Activated naive CD4-positive, alpha-beta T cell treated with anti-CD3 and anti-CD28 coated beads, Interleukin-2, amount 10 ng/mL, durations not matched to agents 7 days and 5 days (primary cell): ENCODE measurements around the gene MIPOL1.
"Not testable (repeated sequence)": the region's sequence is repeated elsewhere in the genome, so short reads cannot be mapped to it uniquely, and the experiment has no call there.

ENCODE experiments used
- CTCF ChIA-PET: fragments of 350-600 bp; sonication (Branson Sonifier 250); formaldehyde crosslinking; loops from one replicate; lab custom pipeline; 2021; ENCODE audit warnings: antibody characterized with exemption; lab: Charles Lee
- DNase-seq: peaks from one replicate; pipeline ENCODE4 v3.0.0-alpha.2; 2020
- H3K27ac Mint-ChIP-seq: one replicate; pipeline ENCODE4 v1.8.0; 2021; ENCODE audit warnings: mild to moderate bottlenecking, moderate library complexity, mixed read lengths
- H3K27me3 Mint-ChIP-seq: one replicate; pipeline ENCODE4 v1.8.0; 2021; ENCODE audit warnings: mild to moderate bottlenecking, mixed read lengths
- H3K36me3 Mint-ChIP-seq: one replicate; pipeline ENCODE4 v1.8.0; 2021; ENCODE audit warnings: mixed read lengths
- H3K4me1 Mint-ChIP-seq: one replicate; pipeline ENCODE4 v1.8.0; 2021; ENCODE audit warnings: mixed read lengths
- H3K4me3 Mint-ChIP-seq: one replicate; pipeline ENCODE4 v1.8.0; 2021; ENCODE audit warnings: mild to moderate bottlenecking, moderate library complexity, mixed read lengths
- H3K9me3 Mint-ChIP-seq: one replicate; pipeline ENCODE4 v1.8.0; 2021; ENCODE audit warnings: mixed read lengths

Gene MIPOL1

GRCh38 chr14:37428954-37429353 lies 231.2 kb downstream of the MIPOL1 start:
- Mint-ChIP-seq H3K9me3 (peaks cover 6% of the 10 kb centered on the region), H3K4me1 (no peaks in the 10 kb centered on the region), H3K36me3 (no peaks in the 10 kb centered on the region), H3K27me3 (no peaks in the 10 kb centered on the region), H3K4me3 (no peak overlapping the region), H3K27ac (no peak overlapping the region)
- DNase-seq = no peak
- CTCF ChIA-PET = no interaction called here

GRCh38 chr14:37429618-37430017 lies 231.9 kb downstream of the MIPOL1 start:
- H3K9me3 Mint-ChIP-seq = peaks cover 8% of the 10 kb centered on the region
- CTCF ChIA-PET = no interaction called here
- H3K27me3 Mint-ChIP-seq = no peaks in the 10 kb centered on the region
- H3K36me3 Mint-ChIP-seq = no peaks in the 10 kb centered on the region
- H3K4me3 Mint-ChIP-seq = no peak overlapping the region
- no peak overlapping the region for H3K27ac Mint-ChIP-seq
- no peaks in the 10 kb centered on the region for H3K4me1 Mint-ChIP-seq
- DNase-seq = no peak

DNA sequence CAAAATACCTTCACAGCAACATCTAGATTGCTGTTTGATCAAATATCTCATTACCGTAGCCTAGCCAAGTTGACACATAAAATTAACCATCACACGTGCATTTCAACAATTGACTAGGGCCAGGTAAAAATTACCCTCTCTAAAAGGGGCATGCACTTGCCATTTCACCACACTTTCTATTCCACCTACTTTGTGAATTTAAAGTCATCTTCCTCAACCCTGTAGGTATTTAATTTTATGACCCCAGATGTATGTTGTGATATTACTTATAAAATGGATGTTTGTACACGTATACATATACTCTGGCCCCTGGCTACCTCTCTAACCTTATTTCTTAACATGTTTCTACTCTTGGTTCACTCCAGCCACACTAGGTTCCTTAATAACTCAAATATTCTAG lies 237.1 kb downstream of the MIPOL1 start:
- H3K27ac Mint-ChIP-seq = no peak overlapping the region
- DNase-seq = no peak
- no peaks in the 10 kb centered on the region for H3K4me1 Mint-ChIP-seq
- H3K36me3 Mint-ChIP-seq = no peaks in the 10 kb centered on the region
- CTCF ChIA-PET = no interaction called here
- H3K27me3 Mint-ChIP-seq = no peaks in the 10 kb centered on the region
- H3K9me3 Mint-ChIP-seq = peaks cover 12% of the 10 kb centered on the region
- no peak overlapping the region for H3K4me3 Mint-ChIP-seq

DNA sequence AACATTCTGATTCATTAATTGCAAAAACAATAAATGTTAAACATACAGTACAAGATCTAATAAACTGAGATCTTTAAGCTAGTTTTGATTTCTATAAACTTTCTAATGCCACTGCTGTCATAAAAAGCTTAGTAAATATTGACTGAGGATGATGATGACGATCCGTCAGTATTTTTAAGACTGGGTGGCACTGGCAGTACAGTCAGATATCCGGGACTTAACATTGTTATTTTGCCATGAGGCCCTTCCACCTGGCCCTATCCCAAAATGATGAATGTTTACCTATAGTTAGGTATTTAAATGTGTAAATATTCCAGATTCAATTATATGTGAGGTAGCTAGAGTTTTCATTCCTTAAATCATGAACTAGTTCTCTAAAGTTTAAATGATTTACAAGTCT lies 238.8 kb downstream of the MIPOL1 start:
- Mint-ChIP-seq H3K9me3 (peaks cover 14% of the 10 kb centered on the region), H3K27me3 (no peaks in the 10 kb centered on the region), H3K36me3 (no peaks in the 10 kb centered on the region), H3K27ac (no peak overlapping the region), H3K4me3 (no peak overlapping the region), H3K4me1 (no peaks in the 10 kb centered on the region)
- CTCF ChIA-PET = no interaction called here
- DNase-seq = no peak

- H3K36me3 Mint-ChIP-seq = no peaks in the 10 kb centered on the region
- H3K27ac Mint-ChIP-seq = no peak overlapping the region
- peaks cover 11% of the 10 kb centered on the region for H3K9me3 Mint-ChIP-seq
- H3K4me1 Mint-ChIP-seq = no peaks in the 10 kb centered on the region
- no peaks in the 10 kb centered on the region for H3K27me3 Mint-ChIP-seq
- no peak for DNase-seq
- CTCF ChIA-PET = no interaction called here
- H3K4me3 Mint-ChIP-seq = no peak overlapping the region
Observed at GRCh38 chr14:37437490-37437889, 239.8 kb downstream of the MIPOL1 start.

GRCh38 chr14:37438444-37438843 lies 240.7 kb downstream of the MIPOL1 start:
- Mint-ChIP-seq H3K9me3 (peaks cover 11% of the 10 kb centered on the region), H3K27me3 (no peaks in the 10 kb centered on the region), H3K4me1 (no peaks in the 10 kb centered on the region), H3K27ac (no peak overlapping the region), H3K36me3 (no peaks in the 10 kb centered on the region), H3K4me3 (no peak overlapping the region)
- CTCF ChIA-PET = no interaction called here
- no peak for DNase-seq

- Mint-ChIP-seq H3K4me3 (no peak overlapping the region), H3K27ac (no peak overlapping the region), H3K36me3 (no peaks in the 10 kb centered on the region), H3K9me3 (peaks cover 2% of the 10 kb centered on the region), H3K4me1 (no peaks in the 10 kb centered on the region), H3K27me3 (no peaks in the 10 kb centered on the region)
- CTCF ChIA-PET = no interaction called here
- no peak for DNase-seq
Observed at GRCh38 chr14:37443461-37443860, 245.7 kb downstream of the MIPOL1 start.

DNA sequence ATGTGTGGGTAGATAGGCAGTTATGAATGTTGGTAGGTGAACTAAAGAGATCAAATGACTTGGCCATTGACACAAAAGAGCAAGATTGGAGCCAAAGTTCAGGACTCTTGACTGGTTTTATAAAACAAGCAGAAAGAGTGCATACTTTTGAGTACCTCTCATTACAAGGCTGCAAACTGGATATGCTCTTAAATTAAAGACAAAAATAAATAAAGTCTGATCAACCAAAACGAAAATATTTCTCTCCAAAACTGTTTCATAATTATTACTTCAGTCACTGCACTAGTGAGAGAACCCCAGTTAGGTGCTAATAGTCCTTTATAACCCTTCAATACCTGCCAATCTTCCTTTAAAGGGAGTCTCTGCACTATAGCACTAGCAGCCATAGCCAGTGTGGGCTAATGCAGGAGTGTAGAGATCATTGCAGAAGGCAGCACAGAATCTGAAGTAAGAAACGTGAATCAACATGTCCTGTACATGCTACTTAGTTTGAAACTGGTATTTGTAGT lies 250.2 kb downstream of the MIPOL1 start:
- Mint-ChIP-seq H3K27me3 (no peaks in the 10 kb centered on the region), H3K27ac (no peak overlapping the region), H3K9me3 (peaks cover 1% of the 10 kb centered on the region), H3K4me1 (no peaks in the 10 kb centered on the region), H3K36me3 (no peaks in the 10 kb centered on the region), H3K4me3 (no peak overlapping the region)
- CTCF ChIA-PET = no interaction called here
- no peak for DNase-seq

DNA sequence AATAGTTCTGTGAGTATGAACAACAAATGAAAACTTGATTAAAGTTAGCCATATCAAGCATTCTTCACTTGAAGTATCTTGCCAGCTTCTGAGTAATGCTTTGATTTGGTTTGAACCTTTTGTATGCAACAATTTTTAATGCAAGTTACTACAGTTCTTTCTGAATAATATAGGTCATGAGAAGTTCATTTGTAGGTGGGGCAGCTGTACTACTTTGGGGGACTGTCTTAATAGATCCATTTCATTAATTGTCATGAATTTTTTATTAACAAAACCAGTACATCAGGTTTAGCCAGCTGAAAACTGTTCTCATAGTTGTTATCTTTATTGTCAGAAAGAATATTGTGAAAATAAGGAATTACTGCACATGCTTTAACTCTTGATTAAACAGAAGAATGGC lies 254.6 kb downstream of the MIPOL1 start:
- Mint-ChIP-seq H3K4me1 (no peaks in the 10 kb centered on the region), H3K4me3 (no peak overlapping the region), H3K27me3 (no peaks in the 10 kb centered on the region), H3K36me3 (no peaks in the 10 kb centered on the region), H3K9me3 (peaks cover 1% of the 10 kb centered on the region), H3K27ac (no peak overlapping the region)
- CTCF ChIA-PET = no interaction called here
- DNase-seq = no peak

DNA sequence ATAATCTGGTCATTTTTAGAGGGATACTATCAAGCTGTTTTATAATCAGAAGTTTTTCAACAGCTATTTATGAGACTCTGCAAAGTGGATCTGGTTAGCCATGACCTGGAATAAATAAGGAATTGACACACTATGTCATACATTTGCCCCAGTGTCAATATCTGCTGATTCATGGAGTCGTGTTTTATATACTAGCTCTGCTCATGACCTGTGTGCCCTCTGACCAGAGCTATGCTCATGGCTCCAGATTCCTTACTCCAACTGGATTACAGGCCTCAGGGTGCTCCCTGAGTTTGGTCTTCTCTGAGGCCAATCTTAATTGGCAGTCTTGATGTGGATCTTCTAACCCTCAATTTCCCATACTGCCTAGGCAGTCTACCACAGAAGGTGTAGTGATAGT lies 256.2 kb downstream of the MIPOL1 start:
- H3K36me3 Mint-ChIP-seq = no peaks in the 10 kb centered on the region
- H3K9me3 Mint-ChIP-seq = peaks cover 4% of the 10 kb centered on the region
- no peaks in the 10 kb centered on the region for H3K4me1 Mint-ChIP-seq
- CTCF ChIA-PET = no interaction called here
- H3K27me3 Mint-ChIP-seq = no peaks in the 10 kb centered on the region
- H3K27ac Mint-ChIP-seq = no peak overlapping the region
- H3K4me3 Mint-ChIP-seq = no peak overlapping the region
- DNase-seq = no peak

- Mint-ChIP-seq H3K4me1 (no peaks in the 10 kb centered on the region), H3K27me3 (no peaks in the 10 kb centered on the region), H3K9me3 (peaks cover 21% of the 10 kb centered on the region), H3K36me3 (no peaks in the 10 kb centered on the region), H3K4me3 (no peak overlapping the region), H3K27ac (no peak overlapping the region)
- CTCF ChIA-PET = no interaction called here
- DNase-seq = no peak
Observed at GRCh38 chr14:37457334-37457733, 259.6 kb downstream of the MIPOL1 start.

DNA sequence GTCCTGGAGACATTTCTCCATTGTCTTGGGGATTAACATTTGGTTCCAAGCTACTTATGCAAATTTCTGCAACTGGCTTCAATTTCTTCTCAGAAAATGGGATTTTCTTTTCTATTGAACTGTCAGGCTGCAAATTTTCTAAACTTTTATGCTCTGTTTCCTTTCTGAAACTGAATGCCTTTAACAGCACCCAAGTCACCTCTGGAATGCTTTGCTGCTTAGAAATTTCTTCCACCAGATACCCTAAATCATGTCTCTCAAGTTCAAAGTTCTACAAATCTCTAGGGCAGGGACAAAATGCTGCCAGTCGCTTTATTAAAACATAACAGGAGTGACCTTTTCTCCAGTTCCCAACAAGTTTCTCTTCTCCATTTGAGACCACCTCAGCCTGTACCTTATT lies 264.7 kb downstream of the MIPOL1 start:
- H3K27me3 Mint-ChIP-seq, H3K4me3 Mint-ChIP-seq, CTCF ChIA-PET, H3K27ac Mint-ChIP-seq, DNase-seq, H3K36me3 Mint-ChIP-seq, H3K4me1 Mint-ChIP-seq: not testable (repeated sequence)
- H3K9me3 Mint-ChIP-seq = peaks cover 38% of the 10 kb centered on the region

DNA sequence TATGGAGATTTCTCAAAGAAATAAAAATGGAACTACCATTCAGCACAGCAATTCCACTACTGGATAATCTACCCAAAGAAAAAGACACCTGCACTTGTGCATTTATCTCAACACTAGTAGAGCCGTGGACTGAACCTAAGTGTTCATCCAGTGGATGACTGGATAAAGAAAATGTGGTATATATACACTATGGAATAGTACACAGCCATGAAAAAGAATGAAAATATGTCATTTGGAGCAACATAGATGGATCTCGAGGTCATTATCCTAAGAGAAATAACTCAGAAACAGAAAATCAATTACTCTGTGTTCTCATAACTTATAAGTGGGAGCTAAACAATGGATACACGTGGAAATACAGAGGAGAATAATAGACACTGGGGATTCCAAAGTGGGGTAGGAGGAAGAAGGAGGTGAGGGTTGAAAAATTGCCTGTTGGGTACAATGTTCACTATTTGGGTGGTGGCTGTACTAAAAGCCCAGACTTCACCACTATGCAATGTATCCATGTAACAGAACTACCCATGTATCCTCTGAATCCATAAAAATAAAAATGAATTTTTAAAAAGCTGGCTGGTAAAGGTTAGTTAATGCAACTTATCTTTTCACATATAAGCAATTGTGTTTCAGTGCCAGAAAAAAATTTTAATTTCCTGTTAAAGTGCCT lies 266.6 kb downstream of the MIPOL1 start:
- DNase-seq = no peak
- H3K36me3 Mint-ChIP-seq = no peaks in the 10 kb centered on the region
- CTCF ChIA-PET = no interaction called here
- H3K4me1 Mint-ChIP-seq = no peaks in the 10 kb centered on the region
- H3K27me3 Mint-ChIP-seq = no peaks in the 10 kb centered on the region
- H3K9me3 Mint-ChIP-seq = peaks cover 36% of the 10 kb centered on the region
- H3K4me3 Mint-ChIP-seq = no peak overlapping the region
- no peak overlapping the region for H3K27ac Mint-ChIP-seq

DNA sequence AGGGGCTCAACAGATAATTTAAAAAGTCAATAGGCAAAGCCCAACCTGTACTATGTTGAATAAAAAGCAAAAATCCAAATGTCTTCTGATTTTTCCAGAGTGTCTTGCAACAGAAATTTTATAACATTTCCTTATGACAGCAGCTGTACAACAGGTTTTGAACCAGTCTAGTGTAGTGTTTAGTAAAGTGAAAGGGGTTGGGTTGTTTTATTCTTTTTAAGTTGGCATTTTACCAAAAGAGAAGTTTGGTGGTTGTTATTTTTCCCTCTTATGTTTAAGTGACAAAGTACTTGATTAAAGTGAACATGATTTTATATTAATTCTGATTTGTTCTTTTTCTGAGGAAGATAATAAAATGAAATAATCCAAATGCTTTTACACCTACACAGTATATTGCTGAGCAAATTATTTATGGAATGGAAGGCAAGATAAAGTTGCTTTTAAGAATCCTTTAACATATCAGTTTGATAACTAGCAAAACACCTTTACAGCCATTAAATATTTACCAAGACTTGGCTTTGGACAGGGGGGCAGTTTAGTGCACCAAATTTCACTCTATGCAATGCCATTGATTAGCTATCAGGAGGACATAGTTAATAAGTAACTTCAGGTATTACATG lies 268.4 kb downstream of the MIPOL1 start:
- peaks cover 29% of the 10 kb centered on the region for H3K9me3 Mint-ChIP-seq
- no peak for DNase-seq
- H3K4me1 Mint-ChIP-seq = no peaks in the 10 kb centered on the region
- CTCF ChIA-PET = no interaction called here
- no peak overlapping the region for H3K27ac Mint-ChIP-seq
- H3K27me3 Mint-ChIP-seq = no peaks in the 10 kb centered on the region
- no peaks in the 10 kb centered on the region for H3K36me3 Mint-ChIP-seq
- no peak overlapping the region for H3K4me3 Mint-ChIP-seq

- Mint-ChIP-seq H3K9me3 (peaks cover 26% of the 10 kb centered on the region), H3K4me1 (no peaks in the 10 kb centered on the region), H3K27ac (no peak overlapping the region), H3K4me3 (no peak overlapping the region), H3K36me3 (no peaks in the 10 kb centered on the region), H3K27me3 (no peaks in the 10 kb centered on the region)
- CTCF ChIA-PET = no interaction called here
- no peak for DNase-seq
Observed at GRCh38 chr14:37466623-37467088, 268.9 kb downstream of the MIPOL1 start.
